Measurements from ENCODE around the gene RXFP4. TPM values are rescaled to one million over a fixed set of nuclear protein-coding genes. Genes with fewer than 3 reads are reported as not detected.

Gene RXFP4
- total RNA-seq, 1 donor from 2014 or later: not detected

GRCh38 chr1:155968670-155969069 is 27.2 kb downstream of the RXFP4 start:
- intact Hi-C loops (cut with DNase I): no loop called here
- Histone ChIP-seq H3K27me3 (ENCODE audit: low read depth) (no peaks in the 10 kb centered on the region), H3K4me1 (peaks cover 85% of the 10 kb centered on the region), H3K4me3 (peak overlapping the region; percentile 2), H3K9me3 (no peaks in the 10 kb centered on the region), H3K36me3 (peaks cover 67% of the 10 kb centered on the region), H3K27ac (peak overlapping the region; percentile 77)
- TF ChIP-seq, protein P1, sequence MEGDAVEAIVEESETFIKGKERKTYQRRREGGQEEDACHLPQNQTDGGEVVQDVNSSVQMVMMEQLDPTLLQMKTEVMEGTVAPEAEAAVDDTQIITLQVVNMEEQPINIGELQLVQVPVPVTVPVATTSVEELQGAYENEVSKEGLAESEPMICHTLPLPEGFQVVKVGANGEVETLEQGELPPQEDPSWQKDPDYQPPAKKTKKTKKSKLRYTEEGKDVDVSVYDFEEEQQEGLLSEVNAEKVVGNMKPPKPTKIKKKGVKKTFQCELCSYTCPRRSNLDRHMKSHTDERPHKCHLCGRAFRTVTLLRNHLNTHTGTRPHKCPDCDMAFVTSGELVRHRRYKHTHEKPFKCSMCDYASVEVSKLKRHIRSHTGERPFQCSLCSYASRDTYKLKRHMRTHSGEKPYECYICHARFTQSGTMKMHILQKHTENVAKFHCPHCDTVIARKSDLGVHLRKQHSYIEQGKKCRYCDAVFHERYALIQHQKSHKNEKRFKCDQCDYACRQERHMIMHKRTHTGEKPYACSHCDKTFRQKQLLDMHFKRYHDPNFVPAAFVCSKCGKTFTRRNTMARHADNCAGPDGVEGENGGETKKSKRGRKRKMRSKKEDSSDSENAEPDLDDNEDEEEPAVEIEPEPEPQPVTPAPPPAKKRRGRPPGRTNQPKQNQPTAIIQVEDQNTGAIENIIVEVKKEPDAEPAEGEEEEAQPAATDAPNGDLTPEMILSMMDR (IDR thresholded peaks at IDR 0.05): no peak
- DNase-seq (no peak), ATAC-seq (peak in 1 of 2 donors; percentile 19)

DNA sequence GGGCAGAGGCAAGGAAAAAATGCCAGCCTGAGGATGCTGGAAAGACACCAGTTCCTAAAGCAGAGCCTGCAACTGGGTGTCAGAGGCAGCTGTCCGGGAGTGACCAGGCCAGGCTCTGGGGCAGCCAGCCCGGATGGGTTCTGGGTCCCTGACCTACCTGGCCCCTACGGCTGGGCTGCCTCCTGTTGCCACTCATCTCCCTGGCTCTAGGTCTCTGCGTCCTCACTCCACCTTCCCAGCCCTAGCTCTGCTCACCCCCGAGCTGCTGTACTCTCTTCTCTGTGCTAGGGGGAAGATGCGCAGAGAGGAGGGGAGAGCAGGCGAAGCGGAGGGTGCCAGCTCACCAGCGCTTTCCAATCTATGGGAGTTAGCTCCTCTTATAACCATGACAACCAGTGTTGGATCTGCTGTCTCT is 27.9 kb downstream of the RXFP4 start:
- H3K27me3 ChIP-seq (ENCODE audit: low read depth): no peaks in the 10 kb centered on the region
- peaks cover 65% of the 10 kb centered on the region for H3K36me3 ChIP-seq
- intact Hi-C loops (cut with DNase I): no loop called here
- DNase-seq (no peak), ATAC-seq (no peak)
- H3K9me3 ChIP-seq: no peaks in the 10 kb centered on the region
- peak overlapping the region; percentile 77 for H3K27ac ChIP-seq
- no peak overlapping the region for H3K4me3 ChIP-seq
- TF ChIP-seq, protein P1 (IDR thresholded peaks at IDR 0.05): no peak
- H3K4me1 ChIP-seq: peaks cover 92% of the 10 kb centered on the region

- Histone ChIP-seq H3K4me1 (peaks cover 100% of the 10 kb centered on the region), H3K36me3 (peaks cover 53% of the 10 kb centered on the region), H3K9me3 (no peaks in the 10 kb centered on the region), H3K27ac (peak overlapping the region; percentile 77), H3K4me3 (peak overlapping the region; percentile 21), H3K27me3 (ENCODE audit: low read depth) (no peaks in the 10 kb centered on the region)
- DNase-seq: peak; percentile 86
- ATAC-seq: peak; percentile 80 to 88
- intact Hi-C loops (cut with DNase I): no loop called here
- TF ChIP-seq, protein P1 (IDR thresholded peaks at IDR 0.05): no peak
Observed at GRCh38 chr1:155970531-155971167, 29.2 kb downstream of the RXFP4 start.

DNA sequence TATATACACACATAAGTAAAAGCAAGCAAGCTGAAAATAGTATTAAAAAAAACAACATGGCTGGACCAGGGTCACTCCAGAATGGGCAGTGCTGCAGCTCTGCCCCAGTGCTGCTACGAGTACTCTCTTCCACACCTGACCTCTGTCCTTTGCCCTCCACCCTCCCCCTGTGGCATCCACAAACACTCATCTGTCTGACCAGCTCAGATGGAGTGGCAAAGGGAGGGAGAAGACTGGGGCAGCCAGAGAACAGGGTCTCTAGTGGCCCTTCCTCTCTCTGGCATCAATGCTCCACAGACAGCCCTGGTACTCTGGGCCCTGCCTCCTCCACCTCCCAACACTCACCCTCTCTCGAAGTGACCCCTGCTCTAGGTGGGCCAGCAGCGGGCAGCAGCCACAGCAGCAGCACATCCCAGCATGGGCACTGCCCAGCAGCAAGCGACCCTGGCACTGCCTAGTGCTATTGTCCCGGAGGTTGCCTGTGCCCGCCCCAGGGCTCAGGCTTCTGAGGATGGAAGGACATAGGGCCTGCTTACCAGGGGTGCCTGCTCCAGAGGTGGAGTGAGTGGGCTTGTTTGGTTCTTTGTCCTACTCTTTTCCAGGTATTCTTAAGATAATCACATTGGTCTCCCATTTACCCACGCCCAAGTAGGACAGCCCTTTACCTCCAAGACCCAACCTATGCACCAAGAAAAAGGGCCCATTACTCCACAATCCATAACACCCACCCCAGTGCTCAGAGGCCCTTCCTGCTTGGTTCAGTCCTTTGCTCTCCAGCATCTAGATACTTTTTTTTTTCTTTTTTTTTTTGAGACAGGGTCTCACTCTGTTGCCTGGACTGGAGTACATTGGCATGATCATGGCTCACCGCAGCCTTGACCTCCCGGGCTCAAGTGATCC is 30.7 kb downstream of the RXFP4 start:
- TF ChIP-seq, protein P1 (IDR thresholded peaks at IDR 0.05): no peak
- intact Hi-C loops (cut with DNase I): no loop called here
- Histone ChIP-seq H3K36me3 (peaks cover 38% of the 10 kb centered on the region), H3K9me3 (no peaks in the 10 kb centered on the region), H3K4me1 (peaks cover 94% of the 10 kb centered on the region), H3K27ac (peak overlapping the region; percentile 66), H3K27me3 (ENCODE audit: low read depth) (no peaks in the 10 kb centered on the region), H3K4me3 (peak overlapping the region; percentile 8)
- DNase-seq: no peak
- ATAC-seq: no peak

DNA sequence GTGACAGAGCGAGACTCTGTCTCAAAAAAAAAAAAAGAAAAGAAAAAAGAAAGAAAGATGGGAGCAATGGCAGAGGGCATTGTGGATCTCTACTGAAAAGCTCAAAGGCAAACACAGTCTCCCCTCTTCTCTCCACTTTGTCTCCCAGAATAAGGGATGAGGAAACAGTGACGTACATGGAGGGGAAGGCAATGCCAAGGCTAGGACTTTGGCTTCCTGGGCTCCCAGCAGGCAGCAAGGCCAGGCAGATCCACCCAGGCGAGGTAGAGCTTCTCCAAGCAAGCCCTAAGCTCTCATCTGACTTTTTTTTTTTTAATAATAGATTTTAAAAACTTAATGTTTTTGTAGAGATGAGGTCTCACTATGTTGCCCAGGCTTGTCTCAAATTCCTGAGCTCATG is 32.3 kb downstream of the RXFP4 start:
- no peak for ATAC-seq
- DNase-seq: no peak
- TF ChIP-seq, protein P1 (IDR thresholded peaks at IDR 0.05): no peak
- intact Hi-C loops (cut with DNase I): no loop called here
- no peaks in the 10 kb centered on the region for H3K27me3 ChIP-seq (ENCODE audit: low read depth)
- peak overlapping the region; percentile 94 for H3K4me3 ChIP-seq
- peak overlapping the region; percentile 56 for H3K27ac ChIP-seq
- peaks cover 79% of the 10 kb centered on the region for H3K4me1 ChIP-seq
- no peaks in the 10 kb centered on the region for H3K9me3 ChIP-seq
- peaks cover 23% of the 10 kb centered on the region for H3K36me3 ChIP-seq

Data from lower lobe of right lung (tissue), 2 donors.